ENCODE measurements around the gene PPM1F.
A peak's percentile ranks its signal among the peaks of the same experiment; 100 is the strongest.
"Not testable (repeated sequence)": the region's sequence is repeated elsewhere in the genome, so short reads cannot be mapped to it uniquely, and the experiment has no call there.

PPM1F gene

GRCh38 chr22:21942407-21943343 is 10.0 kb downstream of the PPM1F start:
- DNase-seq (ENCODE audit: low read depth in 2 of 2, low spot score in 1 of 2), result no peak

- no peak for DNase-seq (ENCODE audit: low read depth in 2 of 2, low spot score in 1 of 2)
Observed at GRCh38 chr22:21941921-21942320, 10.7 kb downstream of the PPM1F start.

- DNase-seq (ENCODE audit: low read depth in 2 of 2, low spot score in 1 of 2), result no peak
Observed at GRCh38 chr22:21940521-21940920, 12.1 kb downstream of the PPM1F start.

GRCh38 chr22:21939935-21940334 is 12.7 kb downstream of the PPM1F start:
- not testable (repeated sequence) for DNase-seq (ENCODE audit: low read depth in 2 of 2, low spot score in 1 of 2)

GRCh38 chr22:21939461-21939913 is 13.2 kb downstream of the PPM1F start:
- no peak for DNase-seq (ENCODE audit: low read depth in 2 of 2, low spot score in 1 of 2)

GRCh38 chr22:21938906-21939305 is 13.7 kb downstream of the PPM1F start:
- DNase-seq (ENCODE audit: low read depth in 2 of 2, low spot score in 1 of 2), result no peak

DNA sequence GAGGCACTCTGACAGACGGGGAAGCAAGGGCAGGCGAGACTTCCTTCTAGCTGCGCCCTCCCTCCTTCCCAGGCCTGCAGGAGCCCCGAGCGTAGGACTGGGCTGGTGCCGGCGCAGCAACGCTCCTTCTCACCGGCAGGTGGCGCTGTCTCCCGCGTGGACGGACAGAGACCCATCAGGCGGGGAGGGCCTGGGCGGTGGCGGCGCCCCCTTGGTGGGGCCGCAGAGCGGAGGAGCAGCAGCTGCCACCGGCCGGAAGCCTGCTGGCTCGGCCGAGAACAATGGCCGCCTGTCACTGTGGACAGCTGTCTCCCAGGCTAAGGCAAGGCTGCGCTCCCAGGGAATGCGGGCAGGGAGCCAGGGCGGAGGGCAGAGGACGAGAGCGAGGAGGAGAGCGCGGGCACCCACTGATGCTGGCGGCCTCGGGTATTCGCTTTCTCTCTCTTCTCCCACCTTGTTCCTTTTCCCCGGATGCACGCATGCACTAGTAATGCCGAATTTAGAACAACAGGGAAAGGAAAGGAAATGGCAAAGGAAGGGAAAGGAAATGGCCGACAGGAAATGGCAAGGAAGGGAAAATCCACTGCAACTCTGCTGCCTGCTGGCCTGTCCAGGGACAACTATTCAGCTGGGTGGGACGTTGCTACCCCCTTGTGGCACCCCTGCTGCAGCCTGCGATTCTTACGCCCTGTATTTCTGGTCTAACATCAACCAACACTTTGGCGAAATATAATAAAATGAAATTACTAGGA is 14.4 kb downstream of the PPM1F start:
- peak; percentile 73 to 92 for DNase-seq (ENCODE audit: low read depth in 2 of 2, low spot score in 1 of 2)

DNA sequence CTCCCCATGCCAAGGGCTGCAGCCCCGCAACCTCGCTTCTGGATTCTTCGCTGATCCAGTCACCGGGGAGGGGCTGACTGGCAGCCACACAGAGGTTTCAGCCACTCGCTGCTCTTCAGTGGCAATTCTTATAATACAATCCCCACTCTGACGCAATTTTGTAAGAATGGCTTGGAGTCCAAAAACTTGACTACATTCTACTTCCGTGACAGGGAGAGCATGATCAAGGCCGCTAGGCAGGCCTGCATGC is 14.9 kb downstream of the PPM1F start:
- DNase-seq (ENCODE audit: low read depth in 2 of 2, low spot score in 1 of 2), result no peak

- DNase-seq (ENCODE audit: low read depth in 2 of 2, low spot score in 1 of 2), result no peak
Observed at GRCh38 chr22:21937041-21937820, 15.4 kb downstream of the PPM1F start.

DNA sequence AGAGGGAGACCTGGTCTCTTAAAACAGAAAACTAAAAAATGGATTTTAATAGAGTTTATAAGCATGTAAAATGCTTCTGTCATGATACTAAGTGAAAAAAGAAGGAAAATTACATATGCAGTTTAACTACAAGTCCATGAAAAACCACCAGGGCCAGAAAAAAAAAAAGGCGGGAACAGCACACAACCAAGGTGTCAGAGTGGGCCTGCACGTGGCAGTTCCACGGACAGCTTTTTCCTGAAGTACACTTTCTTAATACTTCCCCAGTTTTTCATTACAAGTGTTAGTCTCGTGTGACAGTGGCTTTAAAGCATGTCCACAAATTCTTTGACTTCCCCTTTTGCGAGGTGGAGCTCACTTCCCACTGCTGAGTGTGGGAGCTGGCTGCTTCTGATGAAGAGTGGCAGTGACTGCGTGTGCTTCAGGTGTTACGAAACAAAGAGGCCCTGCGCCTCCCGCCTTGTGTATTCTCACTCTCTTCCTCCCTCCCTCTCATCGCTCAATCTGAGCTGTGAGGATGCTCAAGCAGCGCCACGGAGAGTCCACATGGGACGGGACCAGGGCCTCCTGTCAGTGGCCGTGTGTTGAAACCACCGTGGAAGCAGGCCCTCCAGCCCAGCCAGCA is 16.4 kb downstream of the PPM1F start:
- DNase-seq (ENCODE audit: low read depth in 2 of 2, low spot score in 1 of 2), result no peak

DNA sequence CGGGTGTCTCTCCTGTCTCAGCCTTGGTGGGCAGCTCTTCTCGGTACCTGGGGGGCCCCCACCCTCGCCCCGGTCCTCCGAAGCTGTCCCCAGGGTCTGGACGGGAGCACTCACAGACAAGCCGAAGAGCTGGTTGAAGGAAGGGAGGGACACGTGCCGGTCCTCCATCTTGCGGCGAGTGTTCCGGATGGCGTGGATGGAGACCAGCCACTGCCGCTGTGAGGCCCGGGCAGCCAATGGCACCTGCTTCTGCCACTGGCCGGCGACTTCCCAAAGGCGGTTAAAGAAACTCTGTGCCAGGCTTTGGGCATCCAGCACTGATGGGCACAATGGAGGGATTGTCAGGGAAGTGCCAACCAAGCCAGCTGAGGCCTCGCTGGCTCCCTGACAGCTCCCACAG is 18.7 kb downstream of the PPM1F start:
- DNase-seq (ENCODE audit: low read depth in 2 of 2, low spot score in 1 of 2), result no peak

GRCh38 chr22:21933413-21933812 is 19.2 kb downstream of the PPM1F start:
- no peak for DNase-seq (ENCODE audit: low read depth in 2 of 2, low spot score in 1 of 2)

DNA sequence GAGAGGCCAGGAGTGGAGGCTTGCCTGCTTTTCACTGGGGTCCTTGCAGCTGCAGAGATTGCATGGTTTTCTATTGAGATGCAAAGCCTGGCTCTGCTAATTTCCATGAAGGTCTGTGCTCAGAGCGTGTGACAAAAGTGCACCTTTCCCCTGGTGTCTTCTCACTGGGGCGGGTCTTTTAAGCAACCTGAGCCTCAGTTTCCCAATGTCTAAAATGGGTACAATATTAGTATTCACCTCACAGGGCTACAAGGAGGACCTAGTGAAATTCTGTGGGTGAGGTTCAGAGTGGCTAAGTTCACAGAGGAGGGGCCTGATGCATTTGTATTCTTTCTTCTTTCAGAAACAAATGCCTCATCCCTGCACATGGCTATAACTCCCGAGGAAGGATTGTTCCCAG is 20.3 kb downstream of the PPM1F start:
- DNase-seq (ENCODE audit: low read depth in 2 of 2, low spot score in 1 of 2), result no peak

DNA sequence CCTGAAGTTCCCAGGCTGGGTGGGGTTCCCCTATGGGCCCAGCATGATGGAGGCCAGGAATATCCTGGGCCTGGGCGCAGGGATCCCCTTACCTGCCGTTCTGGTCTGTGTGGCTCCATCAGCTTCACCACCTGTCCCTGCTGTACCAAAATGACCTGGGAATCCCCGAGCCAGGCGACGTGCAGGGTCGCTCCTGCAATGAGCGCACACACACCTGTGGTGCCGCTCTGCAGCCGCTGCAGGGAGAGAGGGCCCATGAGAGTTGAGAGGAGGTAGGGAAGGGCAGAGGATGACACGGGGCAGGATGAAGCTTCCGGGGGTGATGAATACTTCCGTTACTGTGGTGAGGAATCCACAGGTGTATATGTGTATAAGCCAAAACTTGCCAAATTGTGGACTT is 21.6 kb downstream of the PPM1F start:
- DNase-seq (ENCODE audit: low read depth in 2 of 2, low spot score in 1 of 2), result no peak

- no peak for DNase-seq (ENCODE audit: low read depth in 2 of 2, low spot score in 1 of 2)
Observed at GRCh38 chr22:21929253-21929652, 23.4 kb downstream of the PPM1F start.

DNA sequence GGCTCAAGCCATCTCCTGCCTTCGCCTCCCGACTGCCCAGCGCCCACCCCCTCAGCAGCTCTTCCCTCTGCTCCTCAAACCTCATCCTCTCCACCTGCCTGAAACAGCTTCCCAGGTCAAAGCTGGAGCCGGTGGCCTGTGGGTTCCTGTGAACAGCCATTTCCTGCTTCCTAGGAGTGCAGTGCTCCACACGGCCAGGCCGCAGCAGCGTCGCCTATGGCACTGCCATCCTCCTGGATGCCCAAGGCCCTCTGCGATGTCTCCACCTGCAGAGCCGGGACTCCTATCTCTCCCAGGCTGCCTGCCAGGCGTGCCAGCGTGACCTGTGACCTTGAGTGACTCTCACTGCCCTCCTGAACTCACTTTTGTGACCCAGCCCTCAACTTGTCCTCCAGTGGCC is 24.6 kb downstream of the PPM1F start:
- DNase-seq (ENCODE audit: low read depth in 2 of 2, low spot score in 1 of 2), result no peak

DNA sequence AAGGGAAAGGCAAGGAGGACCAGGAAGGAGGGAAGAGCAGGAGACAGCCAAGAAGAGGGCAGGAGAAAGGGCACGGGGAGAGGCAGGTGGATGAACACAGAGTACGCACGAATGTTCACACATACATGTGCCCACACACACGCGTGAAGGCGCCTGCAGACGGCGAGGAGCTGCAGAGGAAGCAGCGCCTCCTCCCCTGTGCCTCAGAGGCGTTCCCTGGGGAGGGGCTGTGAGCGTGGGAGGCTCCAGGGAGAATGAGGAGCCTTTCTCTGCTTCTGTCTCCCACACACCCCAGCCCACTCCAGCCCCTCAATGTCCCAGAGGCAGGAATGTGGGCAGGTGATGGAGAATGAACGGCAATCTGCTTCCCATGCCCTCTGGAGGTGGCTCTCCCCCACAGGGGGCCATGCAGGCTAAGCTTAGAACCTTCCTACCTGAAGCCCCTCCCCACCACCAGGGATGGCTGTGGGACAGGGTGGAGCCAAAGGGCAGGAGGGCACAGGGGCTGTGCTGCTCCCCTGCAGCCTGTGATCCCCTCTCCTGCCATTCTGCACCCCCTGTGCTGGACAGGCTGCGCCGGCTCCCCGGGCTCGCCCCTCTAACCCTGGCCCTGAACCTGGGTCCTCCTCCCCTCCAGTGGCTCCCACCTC is 25.3 kb downstream of the PPM1F start:
- DNase-seq (ENCODE audit: low read depth in 2 of 2, low spot score in 1 of 2), result no peak

DNA sequence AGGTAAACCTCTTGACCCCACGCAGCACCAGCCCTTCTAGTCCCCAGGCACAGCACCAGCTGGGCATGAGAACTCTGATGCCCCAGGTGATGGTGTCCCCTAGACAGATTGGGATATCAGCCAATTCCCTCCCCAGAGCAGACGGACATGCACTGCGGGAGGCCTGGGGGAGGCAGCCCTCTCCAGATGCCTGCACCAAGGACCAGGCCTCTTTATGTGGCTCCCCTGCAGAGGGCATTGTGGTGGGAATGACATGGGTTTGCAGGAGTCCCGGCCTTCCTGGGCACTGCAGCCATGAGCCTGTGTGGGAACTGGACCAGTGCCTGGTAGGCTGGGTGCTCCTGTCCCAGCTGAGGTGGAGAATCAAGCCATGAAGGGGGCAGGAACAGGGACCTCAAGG is 25.9 kb downstream of the PPM1F start:
- no peak for DNase-seq (ENCODE audit: low read depth in 2 of 2, low spot score in 1 of 2)

DNA sequence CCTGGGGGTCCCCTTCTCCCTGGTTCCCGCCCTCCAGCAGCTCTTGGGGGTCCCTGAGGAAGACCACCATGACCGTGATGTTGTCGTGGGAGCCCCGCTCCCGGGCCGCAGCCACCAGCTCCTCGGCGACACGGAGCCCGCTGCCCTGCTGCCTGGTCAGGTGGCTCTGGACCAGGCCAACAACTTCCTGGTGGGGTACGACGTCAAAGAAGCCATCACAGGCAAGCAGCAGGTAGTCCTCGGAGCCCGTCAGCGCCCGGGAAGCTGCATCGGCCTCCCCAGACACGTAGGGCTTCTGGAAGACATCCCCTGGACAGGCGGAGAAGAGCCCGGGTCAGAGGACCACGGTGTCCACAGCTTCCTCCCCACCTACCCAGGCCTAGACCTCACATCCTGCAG is 29.5 kb downstream of the PPM1F start:
- no peak for DNase-seq (ENCODE audit: low read depth in 2 of 2, low spot score in 1 of 2)

DNA sequence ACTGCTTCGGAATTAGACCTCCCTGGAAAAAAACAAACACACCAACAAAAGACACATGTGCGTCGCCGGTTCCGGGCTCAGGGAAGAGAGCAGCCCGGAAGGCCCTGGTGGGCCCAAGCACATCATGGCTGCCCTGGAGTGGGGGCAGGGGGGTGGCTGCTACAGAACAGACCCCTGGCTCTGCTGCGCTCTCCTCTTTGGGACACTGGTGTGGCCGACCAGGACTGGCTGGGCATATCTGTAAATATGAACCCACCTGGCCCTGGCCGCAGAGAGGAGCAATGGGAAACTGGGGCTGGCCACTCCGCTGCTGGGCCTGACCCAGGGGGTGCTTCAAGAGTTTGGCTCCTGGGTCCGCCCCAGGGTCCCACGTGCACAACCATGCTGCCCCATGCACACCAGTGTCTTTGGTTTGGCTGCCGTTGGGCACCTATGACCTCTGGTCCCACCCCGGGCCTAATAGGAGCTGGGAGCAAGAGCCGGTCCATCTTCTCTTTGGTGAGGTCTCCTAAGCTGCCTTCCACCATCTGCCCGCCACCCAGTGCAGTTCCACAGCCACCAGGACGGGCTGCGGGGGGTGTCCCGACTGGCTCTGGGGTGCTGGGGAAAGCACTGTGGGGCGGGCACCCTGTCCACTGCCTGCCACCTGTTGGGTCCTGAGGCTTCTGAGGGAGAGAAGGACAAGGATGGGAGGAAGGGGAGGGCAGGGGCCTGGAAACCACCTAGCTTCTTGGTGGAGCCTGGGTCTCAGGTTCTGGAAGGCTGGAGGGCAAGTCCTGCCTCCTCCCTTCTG is 30.1 kb downstream of the PPM1F start:
- DNase-seq (ENCODE audit: low read depth in 2 of 2, low spot score in 1 of 2), result no peak
